Endodermal cell (in vitro differentiated cells): ENCODE data around the gene TPGS1. TPM values are rescaled to one million over a fixed set of nuclear protein-coding genes. Genes with fewer than 3 reads are reported as not detected.

ENCODE experiments used
- DNase-seq: peaks from one replicate; pipeline ENCODE4 v3.0.0-alpha.2; 2017
- H3K27ac ChIP-seq: 2 replicates; pipeline ENCODE4 v1.5.1; 2013; ENCODE audit warnings: mild to moderate bottlenecking, low read depth, low read length, moderate library complexity
- H3K27me3 ChIP-seq: 2 replicates; pipeline ENCODE4 v1.6.1; 2013; ENCODE audit warnings: mild to moderate bottlenecking, low read length, moderate library complexity; ENCODE audit not compliant: insufficient read depth, control insufficient read depth, poor library complexity, severe bottlenecking
- H3K36me3 ChIP-seq: 2 replicates; pipeline ENCODE4 v1.7.0; 2013; ENCODE audit warnings: mild to moderate bottlenecking, low read length, moderate library complexity; ENCODE audit not compliant: control insufficient read depth, insufficient read depth
- H3K4me1 ChIP-seq: one replicate; pipeline ENCODE4 v1.7.0; 2013; ENCODE audit warnings: low read length; ENCODE audit not compliant: control insufficient read depth, insufficient read depth
- H3K4me3 ChIP-seq: 2 replicates; pipeline ENCODE4 v1.5.1; 2013; ENCODE audit warnings: mild to moderate bottlenecking, low read length, moderate library complexity
- H3K9ac ChIP-seq: 2 replicates; pipeline ENCODE4 v1.6.1; 2013; ENCODE audit warnings: mild to moderate bottlenecking, low read length, moderate library complexity; ENCODE audit not compliant: poor library complexity, severe bottlenecking; ENCODE audit errors: extremely low read depth
- H3K9me3 ChIP-seq: 2 replicates; pipeline ENCODE4 v1.6.1; 2013; ENCODE audit warnings: mild to moderate bottlenecking, low read length, moderate library complexity; ENCODE audit not compliant: control insufficient read depth
- H3K27ac Mint-ChIP-seq: 2 replicates; pipeline ENCODE4 v1.8.0; 2020; ENCODE audit warnings: mixed read lengths
- H3K27me3 Mint-ChIP-seq: 2 replicates; pipeline ENCODE4 v1.8.0; 2021; ENCODE audit warnings: mild to moderate bottlenecking, mixed read lengths; ENCODE audit not compliant: insufficient read depth
- H3K36me3 Mint-ChIP-seq: 2 replicates; pipeline ENCODE4 v1.8.0; 2020; ENCODE audit warnings: low read depth, mixed read lengths
- H3K4me1 Mint-ChIP-seq: 2 replicates; pipeline ENCODE4 v1.8.0; 2020; ENCODE audit warnings: mixed read lengths
- H3K4me3 Mint-ChIP-seq: 2 replicates; pipeline ENCODE4 v1.8.0; 2020; ENCODE audit warnings: mild to moderate bottlenecking, moderate library complexity, mixed read lengths
- H3K9me3 Mint-ChIP-seq: 2 replicates; pipeline ENCODE4 v1.8.0; 2020; ENCODE audit warnings: mild to moderate bottlenecking, mixed read lengths
- WGBS, 2 experiments: methylation state at CpG; one replicate each; pipeline versions ENCODE4 v1.1.5 to v1.1.7; 2013; ENCODE audit warnings: missing lambda C conversion rate in 2 of 2, mixed read lengths in 1 of 2; ENCODE audit not compliant: insufficient coverage in 1 of 2, insufficient read length in 1 of 2; 5-methylcytosine and 5-hydroxymethylcytosine counted together
- total RNA-seq, 2 donors: library from RNA; stranded (reverse); fragmentation: NEBNext Ultra II Directional in 1 of 2; extraction: Animal tissue kit (Norgen Biotek cat#: 25700) in 1 of 2; gene quantifications; 2 replicates in 1 of 2; 3 replicates in 1 of 2; pipeline ENCODE4 v1.2.1, GENCODE V29; 2021
- TF ChIP-seq, protein P1 (sequence below): fragments of 200-600 bp; sonication (generic); conservative IDR thresholded peaks from 2 replicates; pipeline ENCODE4 v1.5.0; 2021; ENCODE audit warnings: antibody characterized with exemption, mild to moderate bottlenecking

The TPGS1 gene
- total RNA-seq, 2 donors from 2014 or later = 11.7 to 13.0 TPM

DNA sequence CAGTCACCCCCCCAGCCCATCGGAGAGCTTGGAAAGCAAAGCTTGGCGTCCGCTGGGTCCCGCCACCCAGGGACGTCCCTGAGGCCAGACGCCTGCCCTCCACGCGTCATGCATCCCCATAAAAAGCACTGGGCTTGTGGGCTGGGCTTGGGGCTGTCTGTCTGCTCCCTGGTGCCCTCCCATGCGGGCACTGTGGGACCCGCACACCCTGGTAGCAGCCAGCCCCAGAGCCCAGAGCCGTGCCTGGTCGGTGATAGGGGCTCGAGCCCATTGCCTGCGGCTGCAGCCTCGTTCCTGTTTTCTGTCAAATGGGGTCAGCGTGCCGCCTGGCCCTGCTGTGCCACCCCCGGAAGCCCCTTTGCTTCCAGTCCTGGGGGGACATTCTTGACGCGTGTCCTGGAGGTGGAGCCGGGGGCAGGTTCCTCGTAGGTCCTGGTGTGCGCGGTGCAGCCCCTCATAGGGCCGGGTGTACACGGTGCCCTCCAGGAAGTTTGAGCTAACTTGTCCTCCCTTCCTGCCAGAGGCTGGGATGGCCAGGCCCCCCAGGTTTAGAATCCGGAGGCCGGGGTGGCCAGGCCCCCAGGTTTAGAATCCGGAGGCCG lies 32.2 kb downstream of the TPGS1 start:
- H3K27me3 ChIP-seq = no peaks in the 10 kb centered on the region
- no peak overlapping the region for H3K9ac ChIP-seq
- H3K4me1 Mint-ChIP-seq = no peaks in the 10 kb centered on the region
- no peaks in the 10 kb centered on the region for H3K27me3 Mint-ChIP-seq
- H3K9me3 Mint-ChIP-seq = no peaks in the 10 kb centered on the region
- H3K27ac Mint-ChIP-seq = no peak overlapping the region
- WGBS, 2 experiments = 91 to 92% methylated on average over 16 to 30 of the region's 30 CpGs
- H3K9me3 ChIP-seq = no peaks in the 10 kb centered on the region
- peaks cover 21% of the 10 kb centered on the region for H3K36me3 Mint-ChIP-seq
- TF ChIP-seq, protein P1, sequence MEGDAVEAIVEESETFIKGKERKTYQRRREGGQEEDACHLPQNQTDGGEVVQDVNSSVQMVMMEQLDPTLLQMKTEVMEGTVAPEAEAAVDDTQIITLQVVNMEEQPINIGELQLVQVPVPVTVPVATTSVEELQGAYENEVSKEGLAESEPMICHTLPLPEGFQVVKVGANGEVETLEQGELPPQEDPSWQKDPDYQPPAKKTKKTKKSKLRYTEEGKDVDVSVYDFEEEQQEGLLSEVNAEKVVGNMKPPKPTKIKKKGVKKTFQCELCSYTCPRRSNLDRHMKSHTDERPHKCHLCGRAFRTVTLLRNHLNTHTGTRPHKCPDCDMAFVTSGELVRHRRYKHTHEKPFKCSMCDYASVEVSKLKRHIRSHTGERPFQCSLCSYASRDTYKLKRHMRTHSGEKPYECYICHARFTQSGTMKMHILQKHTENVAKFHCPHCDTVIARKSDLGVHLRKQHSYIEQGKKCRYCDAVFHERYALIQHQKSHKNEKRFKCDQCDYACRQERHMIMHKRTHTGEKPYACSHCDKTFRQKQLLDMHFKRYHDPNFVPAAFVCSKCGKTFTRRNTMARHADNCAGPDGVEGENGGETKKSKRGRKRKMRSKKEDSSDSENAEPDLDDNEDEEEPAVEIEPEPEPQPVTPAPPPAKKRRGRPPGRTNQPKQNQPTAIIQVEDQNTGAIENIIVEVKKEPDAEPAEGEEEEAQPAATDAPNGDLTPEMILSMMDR = no peak
- H3K36me3 ChIP-seq = peaks cover 24% of the 10 kb centered on the region
- DNase-seq = no peak
- H3K27ac ChIP-seq = no peak overlapping the region
- no peaks in the 10 kb centered on the region for H3K4me1 ChIP-seq
- H3K4me3 ChIP-seq = no peak overlapping the region
- no peak overlapping the region for H3K4me3 Mint-ChIP-seq

DNA sequence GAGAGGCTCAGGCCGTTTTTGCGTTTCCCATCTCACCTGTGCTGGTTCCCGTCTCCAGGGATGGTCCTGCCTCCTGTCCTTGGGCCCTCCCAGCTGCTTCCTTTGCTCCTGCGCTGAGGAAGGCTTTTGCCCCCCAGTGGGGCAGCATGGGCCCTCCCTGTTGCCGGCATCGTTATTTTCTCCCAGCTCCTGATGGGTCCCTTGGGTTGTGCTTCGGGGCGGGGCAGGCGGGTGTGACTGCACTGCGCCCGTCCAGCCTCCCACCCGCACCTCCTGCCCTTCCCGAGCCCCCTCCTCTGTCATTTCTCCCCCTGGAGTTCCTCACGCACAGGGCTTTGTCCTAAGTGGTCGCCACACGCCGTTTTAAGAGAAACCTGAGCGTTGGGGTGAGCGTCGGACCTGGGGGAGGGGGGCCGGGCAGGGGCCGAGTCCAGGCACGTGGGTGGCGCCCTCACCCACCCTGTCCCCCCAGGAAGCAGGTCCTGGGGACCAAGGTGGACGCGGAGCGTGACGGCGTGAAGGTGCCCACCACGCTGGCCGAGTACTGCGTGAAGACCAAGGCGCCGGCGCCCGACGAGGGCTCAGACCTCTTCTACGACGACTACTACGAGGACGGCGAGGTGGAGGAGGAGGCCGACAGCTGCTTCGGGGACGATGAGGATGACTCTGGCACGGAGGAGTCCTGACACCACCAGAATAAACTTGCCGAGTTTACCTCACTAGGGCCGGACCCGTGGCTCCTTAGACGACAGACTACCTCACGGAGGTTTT lies 33.8 kb downstream of the TPGS1 start:
- no peak for DNase-seq
- no peaks in the 10 kb centered on the region for H3K27me3 ChIP-seq
- Mint-ChIP-seq H3K27me3 (no peaks in the 10 kb centered on the region), H3K4me3 (no peak overlapping the region), H3K4me1 (no peaks in the 10 kb centered on the region), H3K9me3 (no peaks in the 10 kb centered on the region), H3K36me3 (peaks cover 20% of the 10 kb centered on the region), H3K27ac (no peak overlapping the region)
- H3K9ac ChIP-seq = no peak overlapping the region
- WGBS, 2 experiments = 93 to 95% methylated on average over 48 to 51 of the region's 51 CpGs
- no peaks in the 10 kb centered on the region for H3K4me1 ChIP-seq
- TF ChIP-seq, protein P1 = no peak
- no peak overlapping the region for H3K27ac ChIP-seq
- no peaks in the 10 kb centered on the region for H3K9me3 ChIP-seq
- peaks cover 15% of the 10 kb centered on the region for H3K36me3 ChIP-seq
- no peak overlapping the region for H3K4me3 ChIP-seq

DNA sequence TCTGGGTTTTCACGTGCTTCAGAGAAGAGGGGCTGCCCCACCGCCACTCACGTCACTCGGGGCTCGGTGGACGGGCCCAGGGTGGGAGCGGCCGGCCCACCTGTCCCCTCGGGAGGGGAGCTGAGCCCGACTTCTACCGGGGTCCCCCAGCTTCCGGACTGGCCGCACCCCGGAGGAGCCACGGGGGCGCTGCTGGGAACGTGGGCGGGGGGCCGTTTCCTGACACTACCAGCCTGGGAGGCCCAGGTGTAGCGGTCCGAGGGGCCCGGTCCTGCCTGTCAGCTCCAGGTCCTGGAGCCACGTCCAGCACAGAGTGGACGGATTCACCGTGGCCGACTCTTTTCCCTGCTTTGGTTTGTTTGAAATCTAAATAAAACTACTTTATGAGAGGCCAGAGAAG lies 34.4 kb downstream of the TPGS1 start:
- H3K27me3 Mint-ChIP-seq = no peaks in the 10 kb centered on the region
- 94 to 96% methylated on average over 16 to 26 of the region's 26 CpGs for WGBS, 2 experiments
- Histone ChIP-seq H3K9me3 (no peaks in the 10 kb centered on the region), H3K9ac (no peak overlapping the region), H3K36me3 (peaks cover 10% of the 10 kb centered on the region), H3K27ac (no peak overlapping the region), H3K27me3 (no peaks in the 10 kb centered on the region), H3K4me1 (no peaks in the 10 kb centered on the region), H3K4me3 (no peak overlapping the region)
- DNase-seq = no peak
- H3K27ac Mint-ChIP-seq = no peak overlapping the region
- H3K4me1 Mint-ChIP-seq = no peaks in the 10 kb centered on the region
- peaks cover 19% of the 10 kb centered on the region for H3K36me3 Mint-ChIP-seq
- no peaks in the 10 kb centered on the region for H3K9me3 Mint-ChIP-seq
- no peak overlapping the region for H3K4me3 Mint-ChIP-seq
- TF ChIP-seq, protein P1 = no peak
